IPS-20b (cell line): ENCODE measurements around the gene TTC19.

Experiments
- H3K27ac ChIP-seq: one replicate; pipeline ENCODE4 v1.5.1; 2013; ENCODE audit warnings: low read length
- H3K27me3 ChIP-seq: 2 replicates; pipeline ENCODE4 v1.6.1; 2013; ENCODE audit warnings: mild to moderate bottlenecking, low read length, inconsistent platforms; ENCODE audit not compliant: insufficient read depth
- H3K36me3 ChIP-seq: 2 replicates; pipeline ENCODE4 v1.6.1; 2013; ENCODE audit warnings: low read depth, mild to moderate bottlenecking, inconsistent platforms, low read length, moderate library complexity; ENCODE audit not compliant: insufficient read depth
- H3K4me1 ChIP-seq: 2 replicates; pipeline ENCODE4 v1.6.1; 2013; ENCODE audit warnings: mild to moderate bottlenecking, control low read depth, inconsistent platforms, low read length, moderate library complexity; ENCODE audit not compliant: insufficient read depth
- H3K4me3 ChIP-seq: 2 replicates; pipeline ENCODE4 v1.5.1; 2013; ENCODE audit warnings: mild to moderate bottlenecking, low read length, inconsistent platforms
- H3K9ac ChIP-seq: 2 replicates; pipeline ENCODE4 v1.6.1; 2013; ENCODE audit warnings: low read depth, mild to moderate bottlenecking, inconsistent platforms, low read length, moderate library complexity
- H3K9me3 ChIP-seq: 2 replicates; pipeline ENCODE4 v1.6.1; 2013; ENCODE audit warnings: mild to moderate bottlenecking, low read depth, low read length, inconsistent platforms; ENCODE audit not compliant: insufficient read depth

Gene TTC19

GRCh38 chr17:16003841-16004240 is 4.2 kb downstream of the TTC19 start:
- H3K4me1 ChIP-seq, result peaks cover 6% of the 10 kb centered on the region
- H3K27ac ChIP-seq, result no peak overlapping the region
- no peaks in the 10 kb centered on the region for H3K27me3 ChIP-seq
- H3K9ac ChIP-seq, result no peak overlapping the region
- no peak overlapping the region for H3K4me3 ChIP-seq
- peaks cover 6% of the 10 kb centered on the region; the same call in 1 of the 2 replicates for H3K9me3 ChIP-seq
- peaks cover 79% of the 10 kb centered on the region for H3K36me3 ChIP-seq

- Histone ChIP-seq H3K27ac (no peak overlapping the region), H3K9me3 (peaks cover 6% of the 10 kb centered on the region; the same call in 1 of the 2 replicates), H3K9ac (no peak overlapping the region), H3K36me3 (peaks cover 92% of the 10 kb centered on the region), H3K4me3 (no peak overlapping the region), H3K27me3 (no peaks in the 10 kb centered on the region), H3K4me1 (peaks cover 5% of the 10 kb centered on the region)
Measured at GRCh38 chr17:16005636-16006035, 6.0 kb downstream of the TTC19 start.

DNA sequence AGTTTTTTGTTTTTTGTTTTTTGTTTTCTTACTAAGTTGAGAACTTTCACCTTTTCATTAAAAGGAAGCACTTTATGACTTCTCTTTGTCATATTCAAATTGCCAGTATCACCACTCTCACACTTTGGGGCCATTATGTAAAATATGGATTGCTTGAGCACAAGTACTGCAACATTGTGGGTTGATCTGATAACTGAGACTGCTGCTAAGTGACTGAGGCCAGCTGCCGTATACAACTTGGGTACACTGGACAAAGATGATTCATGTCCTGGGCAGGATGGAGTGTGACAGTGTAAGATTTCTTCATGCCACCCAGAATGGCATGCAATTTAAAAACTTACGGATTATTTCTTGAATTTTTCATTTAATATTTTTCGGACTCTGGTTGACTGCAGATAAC is 7.8 kb downstream of the TTC19 start:
- peaks cover 95% of the 10 kb centered on the region for H3K36me3 ChIP-seq
- H3K9ac ChIP-seq, result no peak overlapping the region
- no peaks in the 10 kb centered on the region for H3K9me3 ChIP-seq
- no peak overlapping the region for H3K4me3 ChIP-seq
- H3K27ac ChIP-seq, result no peak overlapping the region
- H3K27me3 ChIP-seq, result no peaks in the 10 kb centered on the region
- no peaks in the 10 kb centered on the region; the same call in 1 of the 2 replicates for H3K4me1 ChIP-seq

- Histone ChIP-seq H3K27ac (no peak overlapping the region), H3K4me1 (no peaks in the 10 kb centered on the region; the same call in 1 of the 2 replicates), H3K27me3 (no peaks in the 10 kb centered on the region), H3K36me3 (peaks cover 85% of the 10 kb centered on the region), H3K9ac (no peak overlapping the region), H3K9me3 (no peaks in the 10 kb centered on the region), H3K4me3 (no peak overlapping the region)
Measured at GRCh38 chr17:16013943-16014407, 14.4 kb downstream of the TTC19 start.

GRCh38 chr17:16019347-16019746 is 19.7 kb downstream of the TTC19 start:
- no peaks in the 10 kb centered on the region for H3K27me3 ChIP-seq
- H3K4me3 ChIP-seq, result no peak overlapping the region
- H3K36me3 ChIP-seq, result peaks cover 85% of the 10 kb centered on the region
- no peaks in the 10 kb centered on the region for H3K9me3 ChIP-seq
- no peaks in the 10 kb centered on the region for H3K4me1 ChIP-seq
- no peak overlapping the region for H3K27ac ChIP-seq
- no peak overlapping the region for H3K9ac ChIP-seq

DNA sequence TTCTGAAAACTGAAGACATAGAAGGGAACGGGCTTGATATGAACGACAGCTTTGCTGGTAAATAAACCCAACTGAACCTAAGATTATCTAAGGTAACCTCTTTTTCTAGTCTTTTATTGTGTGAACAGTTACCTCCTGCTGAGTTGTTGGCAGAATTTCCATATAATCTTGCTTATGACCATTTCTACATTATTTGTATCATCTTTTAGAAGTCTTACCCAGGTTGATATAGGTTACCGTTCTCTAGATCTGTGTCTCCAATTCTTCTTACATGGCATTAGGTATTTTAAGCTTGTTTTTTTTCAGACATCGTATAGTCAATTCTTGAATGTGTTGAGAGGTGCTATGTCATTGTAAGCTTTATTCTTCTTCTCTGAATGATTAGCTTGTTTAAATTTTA is 24.3 kb downstream of the TTC19 start:
- Histone ChIP-seq H3K9ac (no peak overlapping the region), H3K27me3 (no peaks in the 10 kb centered on the region), H3K27ac (no peak overlapping the region), H3K36me3 (peaks cover 94% of the 10 kb centered on the region), H3K9me3 (no peaks in the 10 kb centered on the region), H3K4me1 (no peaks in the 10 kb centered on the region; the same call in 1 of the 2 replicates), H3K4me3 (no peak overlapping the region)

DNA sequence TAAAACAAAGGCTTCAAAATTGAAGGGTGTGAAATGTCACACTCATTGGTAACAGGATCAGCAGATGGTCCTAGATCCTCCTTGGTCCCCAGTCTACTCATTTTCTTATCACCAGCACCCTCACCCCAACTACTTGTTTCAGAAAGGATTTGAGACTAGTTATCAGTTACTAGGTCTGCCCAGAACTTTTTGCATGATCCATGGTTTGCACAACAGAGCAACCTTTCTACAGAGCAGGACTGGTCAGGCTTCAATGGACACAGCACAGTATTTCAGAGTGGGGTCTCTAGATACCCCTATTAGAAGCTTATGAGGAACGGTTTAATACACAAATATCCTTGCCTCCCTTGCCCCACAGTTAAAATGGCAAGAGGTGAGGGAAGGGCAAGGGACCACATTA is 25.6 kb downstream of the TTC19 start:
- H3K4me3 ChIP-seq, result no peak overlapping the region
- H3K36me3 ChIP-seq, result peaks cover 96% of the 10 kb centered on the region
- H3K4me1 ChIP-seq, result no peaks in the 10 kb centered on the region; the same call in 1 of the 2 replicates
- H3K9me3 ChIP-seq, result no peaks in the 10 kb centered on the region
- no peaks in the 10 kb centered on the region for H3K27me3 ChIP-seq
- no peak overlapping the region for H3K9ac ChIP-seq
- H3K27ac ChIP-seq, result no peak overlapping the region

GRCh38 chr17:16026895-16027294 is 27.3 kb downstream of the TTC19 start:
- Histone ChIP-seq H3K27me3 (no peaks in the 10 kb centered on the region), H3K36me3 (peaks cover 98% of the 10 kb centered on the region), H3K9me3 (no peaks in the 10 kb centered on the region), H3K27ac (no peak overlapping the region), H3K4me1 (no peaks in the 10 kb centered on the region; the same call in 1 of the 2 replicates), H3K4me3 (no peak overlapping the region), H3K9ac (no peak overlapping the region)

- Histone ChIP-seq H3K36me3 (peaks cover 98% of the 10 kb centered on the region), H3K27ac (no peak overlapping the region)
Measured at GRCh38 chr17:16027708-16028584, 28.3 kb downstream of the TTC19 start.

DNA sequence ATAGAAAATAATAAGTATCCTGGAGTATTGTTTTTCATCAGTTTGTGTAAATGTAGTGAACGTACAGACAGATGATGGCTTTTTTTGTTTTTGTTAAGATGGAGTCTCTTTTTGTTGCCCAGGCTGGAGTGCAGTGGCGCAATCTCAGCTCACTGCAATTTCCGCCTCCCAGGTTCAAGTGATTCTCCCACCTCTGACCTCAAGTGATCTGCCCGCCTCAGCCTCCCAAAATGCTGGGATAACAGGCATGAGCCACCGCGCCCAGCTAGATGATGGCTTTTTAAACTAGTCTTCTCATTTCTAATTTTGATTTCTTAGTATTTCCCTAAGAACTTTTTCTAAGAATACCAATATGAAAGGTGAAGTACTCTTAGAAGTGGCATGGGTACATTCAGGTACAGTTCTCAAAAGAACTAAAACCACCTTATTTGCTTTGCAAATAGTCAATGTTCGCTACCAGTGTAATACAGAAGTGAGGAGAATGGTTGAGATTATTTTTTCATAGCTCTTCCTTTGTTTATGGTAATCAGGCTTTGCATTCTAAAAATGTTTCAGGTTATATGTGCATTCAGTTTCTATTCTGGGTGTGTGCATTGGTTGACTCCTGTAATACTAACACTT is 34.2 kb downstream of the TTC19 start:
- Histone ChIP-seq H3K4me1 (no peaks in the 10 kb centered on the region), H3K4me3 (no peak overlapping the region), H3K9ac (no peak overlapping the region), H3K9me3 (no peaks in the 10 kb centered on the region), H3K27ac (no peak overlapping the region), H3K36me3 (peaks cover 96% of the 10 kb centered on the region), H3K27me3 (no peaks in the 10 kb centered on the region)

More at GRCh38 chr17:16027708-16028584, 28.3 kb downstream of the TTC19 start:
- Histone ChIP-seq H3K4me3 (no peak overlapping the region), H3K27me3 (no peaks in the 10 kb centered on the region), H3K4me1 (no peaks in the 10 kb centered on the region; the same call in 1 of the 2 replicates), H3K9me3 (no peaks in the 10 kb centered on the region), H3K9ac (no peak overlapping the region)

- H3K27ac ChIP-seq, result no peak overlapping the region
- H3K4me3 ChIP-seq, result no peak overlapping the region
- H3K27me3 ChIP-seq, result no peaks in the 10 kb centered on the region
- H3K9me3 ChIP-seq, result no peaks in the 10 kb centered on the region
- no peaks in the 10 kb centered on the region for H3K4me1 ChIP-seq
- H3K9ac ChIP-seq, result no peak overlapping the region
- peaks cover 92% of the 10 kb centered on the region for H3K36me3 ChIP-seq
Measured at GRCh38 chr17:16036261-16036660, 36.6 kb downstream of the TTC19 start.

DNA sequence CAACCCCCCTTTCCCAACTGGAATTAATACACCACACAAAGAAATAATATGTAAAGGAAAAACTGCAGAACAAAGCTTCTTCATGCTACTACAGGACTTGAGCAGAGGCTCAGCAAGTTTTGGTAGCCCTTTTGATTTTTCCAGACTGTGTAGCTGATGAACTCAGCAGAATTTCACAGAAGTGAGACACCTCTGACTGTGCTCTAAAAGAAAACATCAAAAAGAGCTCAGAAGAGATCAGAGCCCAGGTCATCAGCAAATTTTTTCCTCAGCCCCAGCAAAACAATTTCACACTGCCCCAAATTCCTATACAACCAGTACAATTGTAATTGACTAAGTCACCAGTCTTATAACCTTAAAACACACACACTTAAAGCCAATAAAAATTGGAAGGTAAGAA is 38.0 kb downstream of the TTC19 start:
- Histone ChIP-seq H3K9ac (no peak overlapping the region), H3K4me3 (no peak overlapping the region), H3K9me3 (no peaks in the 10 kb centered on the region), H3K36me3 (peaks cover 87% of the 10 kb centered on the region), H3K27ac (no peak overlapping the region), H3K27me3 (no peaks in the 10 kb centered on the region), H3K4me1 (no peaks in the 10 kb centered on the region)
